ENCODE data around the gene HSD17B4.
"Not testable (repeated sequence)": the region's sequence is repeated elsewhere in the genome, so short reads cannot be mapped to it uniquely, and the experiment has no call there.

Gene HSD17B4

GRCh38 chr5:119483155-119483554 is 30.9 kb downstream of the HSD17B4 start:
- DNase-seq (ENCODE audit: low read depth in 2 of 2) = no peak

GRCh38 chr5:119484884-119485283 is 32.6 kb downstream of the HSD17B4 start:
- DNase-seq (ENCODE audit: low read depth in 2 of 2) = no peak

GRCh38 chr5:119501671-119502179 is 49.4 kb downstream of the HSD17B4 start:
- no peak for DNase-seq (ENCODE audit: low read depth in 2 of 2)

DNA sequence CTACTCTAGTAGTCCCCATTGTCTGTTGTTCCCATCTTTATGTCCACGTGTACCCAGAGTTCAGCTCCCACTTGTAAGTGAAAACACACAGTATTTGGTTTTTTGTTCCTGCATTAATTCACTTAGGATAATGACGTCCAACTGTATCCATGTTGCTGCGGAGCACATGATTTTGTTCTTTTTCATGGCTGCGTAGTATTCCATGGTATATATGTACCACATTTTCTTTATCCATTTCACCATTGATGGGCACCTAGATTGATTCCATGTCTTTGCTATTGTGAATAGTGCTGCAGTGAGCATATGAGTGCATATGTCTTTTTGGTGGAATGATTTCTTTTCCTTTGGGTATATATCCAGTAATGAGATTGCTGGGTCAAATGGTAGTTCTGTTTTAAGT is 51.6 kb downstream of the HSD17B4 start:
- not testable (repeated sequence) for DNase-seq (ENCODE audit: low read depth in 2 of 2)

DNA sequence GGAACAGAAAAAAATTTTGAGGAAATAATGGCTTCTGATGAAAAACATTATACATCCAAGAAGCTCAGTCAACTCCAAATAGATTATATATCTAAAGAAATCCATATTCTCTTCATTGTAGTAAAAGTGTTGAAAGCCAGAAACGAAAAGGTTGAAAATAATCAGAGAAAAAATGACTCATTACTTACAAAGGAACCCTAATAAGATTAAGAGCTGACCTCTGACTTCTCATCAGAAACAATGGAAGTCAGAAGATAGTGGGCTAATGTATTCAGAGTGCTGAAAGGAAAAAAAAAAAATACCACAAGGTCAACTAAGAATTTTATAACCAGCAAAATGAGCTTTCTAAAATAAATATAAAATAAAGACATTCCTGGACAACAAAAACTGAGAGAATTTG is 60.0 kb downstream of the HSD17B4 start:
- DNase-seq (ENCODE audit: low read depth in 2 of 2) = no peak

DNA sequence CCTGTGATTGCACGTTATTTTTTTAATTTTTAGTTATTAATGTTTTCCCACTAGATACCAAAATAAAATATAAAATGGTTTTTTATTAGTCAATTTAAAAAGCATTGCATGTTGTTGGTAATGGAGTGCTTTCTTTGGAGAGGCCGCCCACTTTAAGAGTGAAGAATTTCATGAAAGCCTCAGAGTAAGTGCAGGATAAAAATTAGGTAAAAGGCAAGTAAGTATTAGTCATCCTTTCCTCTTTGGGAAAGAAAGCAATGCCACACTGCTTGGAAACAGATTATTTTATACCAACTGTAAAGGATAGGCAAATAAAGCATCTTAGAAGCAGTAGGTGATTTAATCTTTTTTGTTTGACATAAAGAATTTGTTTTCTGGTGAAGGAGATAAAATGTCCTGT is 62.9 kb downstream of the HSD17B4 start:
- DNase-seq (ENCODE audit: low read depth in 2 of 2) = no peak

DNA sequence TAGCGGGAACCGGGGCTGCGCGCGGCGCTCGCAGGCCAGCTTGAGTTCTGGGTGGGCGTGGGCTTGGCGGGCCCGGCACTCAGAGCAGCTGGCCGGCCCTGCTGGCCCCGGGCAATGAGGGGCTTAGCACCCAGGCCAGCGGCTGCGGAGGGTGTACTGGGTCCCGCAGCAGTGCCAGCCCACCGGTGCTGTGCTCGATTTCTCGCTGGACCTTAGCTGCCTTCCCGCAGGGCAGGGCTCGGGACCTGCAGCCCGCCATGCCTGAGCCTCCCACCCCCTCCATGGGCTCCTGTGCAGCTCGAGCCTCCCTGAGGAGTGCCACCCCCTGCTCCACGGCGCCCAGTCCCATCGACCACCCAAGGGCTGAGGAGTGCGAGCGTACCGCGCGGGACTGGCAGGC is 64.8 kb downstream of the HSD17B4 start:
- not testable (repeated sequence) for DNase-seq (ENCODE audit: low read depth in 2 of 2)

- no peak for DNase-seq (ENCODE audit: low read depth in 2 of 2)
These were observed 68.9 kb downstream of the HSD17B4 start for GRCh38 chr5:119521232-119521631.

GRCh38 chr5:119522841-119523240 is 70.5 kb downstream of the HSD17B4 start:
- DNase-seq (ENCODE audit: low read depth in 2 of 2) = no peak

- DNase-seq (ENCODE audit: low read depth in 2 of 2) = no peak
These were observed 72.2 kb downstream of the HSD17B4 start for GRCh38 chr5:119524485-119524884.

DNA sequence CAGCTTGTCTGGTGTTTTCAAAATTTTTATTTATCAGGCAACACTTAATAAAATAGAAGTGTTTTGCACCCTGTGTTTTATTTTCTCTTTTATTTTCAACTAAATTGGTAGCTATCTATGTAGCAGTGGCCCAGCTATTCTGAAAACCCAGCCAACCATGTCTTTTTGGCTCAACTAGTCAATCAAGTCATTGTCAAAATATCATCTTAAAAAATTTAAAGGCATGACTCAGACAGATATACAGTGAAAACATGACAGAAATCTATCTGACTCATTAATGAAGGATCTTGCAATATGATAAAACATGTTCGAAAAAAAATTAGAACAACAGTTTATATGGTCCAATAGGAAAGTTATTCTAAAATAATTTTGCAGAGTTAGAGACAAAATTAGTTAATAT is 75.1 kb downstream of the HSD17B4 start:
- DNase-seq (ENCODE audit: low read depth in 2 of 2) = no peak

GRCh38 chr5:119529811-119530210 is 77.5 kb downstream of the HSD17B4 start:
- no peak for DNase-seq (ENCODE audit: low read depth in 2 of 2)

DNA sequence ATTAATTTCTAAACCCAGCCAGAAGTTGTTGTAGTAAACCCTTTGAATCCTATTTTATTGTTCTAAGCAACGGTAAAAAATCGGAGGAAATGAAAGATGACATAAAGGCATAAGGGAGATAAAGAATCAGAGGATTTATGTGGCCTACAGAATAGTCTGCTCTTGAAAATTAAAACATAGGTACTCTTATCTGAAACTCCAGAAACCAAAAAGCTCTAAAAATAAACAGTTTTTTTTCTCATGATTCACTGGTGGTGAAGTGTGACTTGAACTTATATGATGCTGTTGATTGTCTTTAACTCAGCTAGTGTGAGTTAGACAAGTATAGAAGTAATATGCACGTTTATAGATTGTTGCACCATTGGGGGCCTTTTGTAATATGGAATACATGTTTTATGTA is 80.3 kb downstream of the HSD17B4 start:
- no peak for DNase-seq (ENCODE audit: low read depth in 2 of 2)

GRCh38 chr5:119537704-119538103 is 85.4 kb downstream of the HSD17B4 start:
- DNase-seq (ENCODE audit: low read depth in 2 of 2) = no peak

DNA sequence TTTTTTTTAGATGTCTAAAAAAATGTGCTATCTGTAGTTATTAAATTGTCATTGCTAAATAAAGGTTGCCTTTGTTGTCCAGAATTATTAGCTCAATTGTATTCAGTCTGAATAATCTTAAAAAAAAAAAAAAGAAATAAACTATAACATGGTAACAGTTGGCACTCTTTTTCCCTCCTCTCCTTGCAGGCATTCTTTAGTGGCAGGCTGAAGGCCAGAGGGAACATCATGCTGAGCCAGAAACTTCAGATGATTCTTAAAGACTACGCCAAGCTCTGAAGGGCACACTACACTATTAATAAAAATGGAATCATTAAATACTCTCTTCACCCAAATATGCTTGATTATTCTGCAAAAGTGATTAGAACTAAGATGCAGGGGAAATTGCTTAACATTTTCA is 89.4 kb downstream of the HSD17B4 start:
- no peak for DNase-seq (ENCODE audit: low read depth in 2 of 2)

DNA sequence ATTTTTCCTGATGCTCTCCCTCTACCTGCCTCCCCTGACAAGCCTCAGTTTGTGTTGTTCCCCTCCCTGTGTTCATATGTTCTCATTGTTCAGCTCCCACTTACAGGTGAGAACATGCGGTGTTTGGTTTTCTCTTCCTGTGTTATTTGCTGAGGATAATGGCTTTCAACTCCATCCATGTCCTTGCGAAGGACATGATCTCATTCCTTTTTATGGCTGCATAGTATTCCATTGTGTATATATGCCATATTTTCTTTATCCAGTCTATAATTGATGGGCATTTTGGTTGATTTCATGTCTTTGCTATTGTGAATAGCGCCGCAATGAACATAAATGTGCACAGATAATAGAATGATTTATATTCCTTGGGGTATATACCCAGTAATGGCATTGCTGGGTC is 99.5 kb downstream of the HSD17B4 start:
- no peak for DNase-seq (ENCODE audit: low read depth in 2 of 2)

DNA sequence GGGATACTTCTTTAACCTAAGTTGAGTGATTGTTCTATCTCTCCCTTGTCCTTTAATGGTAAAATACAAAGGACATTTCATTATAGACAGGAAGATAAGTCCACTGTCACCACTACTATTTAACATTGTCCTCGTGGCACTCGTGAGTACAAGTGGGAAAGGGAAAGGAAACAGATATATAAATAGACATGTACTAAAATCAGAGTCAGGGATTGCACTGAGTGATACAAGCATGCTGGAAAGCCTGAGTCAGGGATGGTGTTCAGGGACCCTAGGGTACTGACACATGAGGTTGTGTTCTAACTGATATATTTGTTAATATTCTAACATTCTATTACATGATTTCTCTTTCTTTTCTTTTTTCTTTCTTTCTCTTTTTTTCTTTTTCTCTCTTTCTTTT is 102.3 kb downstream of the HSD17B4 start:
- no peak for DNase-seq (ENCODE audit: low read depth in 2 of 2)

- DNase-seq (ENCODE audit: low read depth in 2 of 2) = no peak
These were observed 118.6 kb downstream of the HSD17B4 start for GRCh38 chr5:119570910-119571309.

- no peak for DNase-seq (ENCODE audit: low read depth in 2 of 2)
These were observed 126.6 kb downstream of the HSD17B4 start for GRCh38 chr5:119578937-119579336.

DNA sequence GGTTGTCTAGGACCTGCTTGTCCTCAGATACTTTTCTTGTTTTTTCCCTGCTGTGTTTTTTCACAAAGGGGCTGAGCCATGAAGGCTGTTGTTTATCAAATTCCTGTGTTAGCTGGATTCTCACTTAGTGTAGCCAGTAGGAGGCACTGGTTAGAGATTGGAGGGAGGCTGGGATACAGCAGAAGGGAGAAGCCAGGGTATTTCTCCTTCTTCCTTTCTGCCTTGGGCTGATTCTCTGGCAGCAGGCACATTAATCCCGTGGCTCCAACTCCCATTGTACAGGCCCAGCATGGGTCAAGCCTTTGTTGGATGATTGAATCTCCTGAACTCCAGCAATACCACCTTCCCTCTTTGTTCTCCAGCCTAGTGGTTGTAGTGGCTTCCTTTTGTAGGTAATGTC is 130.7 kb downstream of the HSD17B4 start:
- DNase-seq (ENCODE audit: low read depth in 2 of 2) = no peak

DNA sequence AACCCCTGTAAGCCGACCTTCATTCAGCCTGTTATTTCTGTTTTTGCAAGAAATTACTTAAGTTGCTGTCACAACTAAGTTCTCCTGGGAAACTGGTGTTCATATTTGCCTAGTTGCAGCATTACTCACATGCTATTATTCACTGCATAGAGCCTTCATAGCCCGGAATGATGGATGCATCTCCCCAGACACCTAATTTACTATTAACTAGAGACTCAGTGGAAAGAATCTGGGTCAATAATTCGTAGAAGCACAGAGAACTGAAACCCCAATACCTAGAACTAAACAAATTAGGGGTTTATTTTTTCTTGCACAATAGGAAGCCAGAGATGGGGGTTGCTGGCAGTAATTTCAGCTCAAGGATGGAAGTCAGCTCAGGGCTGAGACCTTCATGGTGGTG is 131.4 kb downstream of the HSD17B4 start:
- DNase-seq (ENCODE audit: low read depth in 2 of 2) = no peak
